ENCODE measurements around the gene OR51L1.
"Not testable (repeated sequence)": the region's sequence is repeated elsewhere in the genome, so short reads cannot be mapped to it uniquely, and the experiment has no call there.

Gene OR51L1

GRCh38 chr11:4994551-4994950, at the start of gene OR51L1:
Gene OR51L1, plus strand, starts transcription at chr11:4994851. Its CDS starts 4,132 bp downstream, at chr11:4998983.
- DNase-seq (ENCODE audit: low spot score), result no peak

GRCh38 chr11:4947505-4947904, 47.1 kb upstream of the OR51L1 start, which contains the start of gene OR51A4:
Gene OR51A4, minus strand, starts transcription at chr11:4947605. Its CDS starts 505 bp downstream, at chr11:4947100.
- DNase-seq (ENCODE audit: low spot score), result no peak

GRCh38 chr11:4955613-4956012, 39.0 kb upstream of the OR51L1 start, which contains the start of gene OR51A2:
Gene OR51A2, minus strand, starts transcription at chr11:4955713. Its CDS starts 0 bp downstream, at chr11:4955713.
- DNase-seq (ENCODE audit: low spot score), result not testable (repeated sequence)

GRCh38 chr11:4957396-4957795, 37.3 kb upstream of the OR51L1 start:
- DNase-seq (ENCODE audit: low spot score), result no peak

- DNase-seq (ENCODE audit: low spot score), result no peak
Observed at GRCh38 chr11:4960877-4961276, 33.8 kb upstream of the OR51L1 start.

GRCh38 chr11:4962816-4963215, 31.8 kb upstream of the OR51L1 start:
- DNase-seq (ENCODE audit: low spot score), result no peak

- no peak for DNase-seq (ENCODE audit: low spot score)
Observed at GRCh38 chr11:4975436-4975835, 19.2 kb upstream of the OR51L1 start.

- DNase-seq (ENCODE audit: low spot score), result no peak
Observed at GRCh38 chr11:4979036-4979435, 15.6 kb upstream of the OR51L1 start.

- no peak for DNase-seq (ENCODE audit: low spot score)
Observed at GRCh38 chr11:4982678-4983077, 12.0 kb upstream of the OR51L1 start.

- no peak for DNase-seq (ENCODE audit: low spot score)
Observed at GRCh38 chr11:4983841-4984240, 10.8 kb upstream of the OR51L1 start.

GRCh38 chr11:4991060-4991459, 3.6 kb upstream of the OR51L1 start:
- DNase-seq (ENCODE audit: low spot score), result peak; percentile 23

GRCh38 chr11:5004424-5005274, 10.0 kb downstream of the OR51L1 start:
- peak; percentile 64 for DNase-seq (ENCODE audit: low spot score)

- DNase-seq (ENCODE audit: low spot score), result peak; percentile 57
Observed at GRCh38 chr11:5007561-5007960, 12.9 kb downstream of the OR51L1 start.

GRCh38 chr11:5011254-5011653, 16.6 kb downstream of the OR51L1 start:
- DNase-seq (ENCODE audit: low spot score), result no peak

GRCh38 chr11:5013012-5013411, 18.4 kb downstream of the OR51L1 start:
- no peak for DNase-seq (ENCODE audit: low spot score)

GRCh38 chr11:5021996-5022395, 27.3 kb downstream of the OR51L1 start:
- DNase-seq (ENCODE audit: low spot score), result no peak

- DNase-seq (ENCODE audit: low spot score), result no peak
Observed at GRCh38 chr11:5036669-5037068, 42.0 kb downstream of the OR51L1 start.

- DNase-seq (ENCODE audit: low spot score), result no peak
Observed at GRCh38 chr11:5037926-5038325, 43.3 kb downstream of the OR51L1 start.

GRCh38 chr11:5038341-5038740, 43.7 kb downstream of the OR51L1 start:
- DNase-seq (ENCODE audit: low spot score), result no peak

- DNase-seq (ENCODE audit: low spot score), result no peak
Observed at GRCh38 chr11:5040876-5041275, 46.2 kb downstream of the OR51L1 start.

- DNase-seq (ENCODE audit: low spot score), result no peak
Observed at GRCh38 chr11:5042091-5042490, 47.4 kb downstream of the OR51L1 start.

- DNase-seq (ENCODE audit: low spot score), result no peak
Observed at GRCh38 chr11:5043380-5043779, 48.7 kb downstream of the OR51L1 start.

GRCh38 chr11:5046226-5046625, 51.6 kb downstream of the OR51L1 start, which contains the start of gene OR52J3:
Gene OR52J3, plus strand, starts transcription at chr11:5046526. Its CDS starts 0 bp downstream, at chr11:5046526.
- no peak for DNase-seq (ENCODE audit: low spot score)
